Measurements from ENCODE around the gene SLC18A2.

GRCh38 chr10:117313641-117314040 lies 72.7 kb downstream of the SLC18A2 start:
- TF ChIP-seq CTCF (IDR thresholded peaks at IDR 0.05; ENCODE audit: extremely low read depth in 1 of 2, insufficient read depth in 1 of 2, low read depth in 1 of 2, low read length in 2 of 2) (no peak), MYC (IDR thresholded peaks at IDR 0.05; ENCODE audit: low read depth, low read length) (no peak), POLR2A (IDR thresholded peaks at IDR 0.05; ENCODE audit: low read depth, low read length) (no peak), MAX (IDR thresholded peaks at IDR 0.05; ENCODE audit: insufficient read depth, insufficient read length) (no peak)

Measured in endothelial cell of umbilical vein (primary cell).